Activated T-cell treated with anti-CD3 and anti-CD28 coated beads, Interleukin-2, amount 50 U/mL, for 4 hours (primary cell): ENCODE measurements around the gene ANKS4B. TPM values are rescaled to one million over a fixed set of nuclear protein-coding genes. Genes with fewer than 3 reads are reported as not detected.
A peak's percentile ranks its signal among the peaks of the same experiment; 100 is the strongest.

Source experiments
- ATAC-seq, 2 donors: fragments of 200-7000 bp; cut with Tn5 transposase; one replicate each; pipeline ENCODE4 v1.10.0; 2021
- DNase-seq: peaks from one replicate; pipeline ENCODE4 v3.0.0-alpha.2; 2020
- H3K27me3 Mint-ChIP-seq: one replicate; pipeline ENCODE4 v1.8.0; 2021; ENCODE audit warnings: low read depth, mixed read lengths
- H3K36me3 Mint-ChIP-seq: one replicate; pipeline ENCODE4 v1.8.0; 2022; ENCODE audit warnings: mixed read lengths; ENCODE audit not compliant: insufficient read depth
- H3K4me1 Mint-ChIP-seq: one replicate; pipeline ENCODE4 v1.8.0; 2021; ENCODE audit warnings: low read depth, mixed read lengths
- H3K4me3 Mint-ChIP-seq: one replicate; pipeline ENCODE4 v1.8.0; 2021; ENCODE audit warnings: mild to moderate bottlenecking, moderate library complexity, mixed read lengths
- H3K9me3 Mint-ChIP-seq: one replicate; pipeline ENCODE4 v1.8.0; 2021; ENCODE audit warnings: mixed read lengths
- total RNA-seq, 3 donors: library from RNA; stranded (reverse); gene quantifications; one replicate each; pipeline ENCODE4 v1.2.1, GENCODE V29; 2021

The ANKS4B gene
- total RNA-seq, 3 donors from 2014 or later, result not detected

GRCh38 chr16:21203155-21203797 lies 30.2 kb upstream of the ANKS4B start:
- DNase-seq, result no peak
- ATAC-seq, result no peak
- Mint-ChIP-seq H3K9me3 (no peaks in the 10 kb centered on the region), H3K27me3 (peaks cover 8% of the 10 kb centered on the region), H3K36me3 (no peaks in the 10 kb centered on the region), H3K4me1 (no peaks in the 10 kb centered on the region), H3K4me3 (no peak overlapping the region)

DNA sequence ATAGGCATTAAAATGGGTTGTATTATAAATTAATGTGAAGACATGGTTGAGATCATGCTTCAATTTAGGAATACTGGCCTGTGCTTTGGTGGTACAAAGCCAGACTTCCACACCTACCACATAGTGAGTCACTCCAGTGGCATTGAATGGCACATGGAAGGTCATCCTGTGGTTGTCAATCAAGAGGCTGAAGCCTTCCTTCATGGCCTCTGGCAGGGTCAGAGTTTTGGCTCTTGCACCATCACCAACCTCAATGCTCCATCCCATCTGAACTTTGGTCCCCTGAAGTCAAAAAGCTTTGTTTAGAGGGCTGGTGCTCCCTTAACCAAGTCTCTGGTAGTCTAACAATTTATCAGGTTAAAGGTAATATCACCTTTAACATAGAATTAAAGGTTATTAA lies 28.2 kb upstream of the ANKS4B start:
- Mint-ChIP-seq H3K27me3 (peaks cover 4% of the 10 kb centered on the region), H3K9me3 (no peaks in the 10 kb centered on the region), H3K4me3 (no peak overlapping the region), H3K4me1 (no peaks in the 10 kb centered on the region), H3K36me3 (no peaks in the 10 kb centered on the region)
- ATAC-seq (no peak), DNase-seq (no peak)

DNA sequence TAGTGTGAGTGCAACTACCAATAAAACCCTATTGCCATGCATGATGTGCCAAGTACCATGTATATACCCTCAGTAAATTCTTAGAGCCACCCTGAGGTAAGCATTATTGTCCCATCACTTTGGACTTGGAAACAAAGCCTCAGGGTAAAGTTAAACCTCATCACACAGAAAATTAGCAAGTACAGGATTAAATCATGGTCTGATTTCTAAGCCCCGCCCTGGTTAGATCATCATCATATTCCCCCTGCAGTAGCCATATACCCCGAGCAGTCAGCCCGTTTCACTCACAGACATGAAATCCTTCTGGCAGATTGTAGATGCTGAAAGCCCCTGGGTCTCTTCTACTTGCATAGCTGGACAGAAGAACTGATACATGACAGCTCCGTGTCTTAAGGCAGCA lies 26.9 kb upstream of the ANKS4B start:
- Mint-ChIP-seq H3K27me3 (peaks cover 9% of the 10 kb centered on the region), H3K4me3 (no peak overlapping the region), H3K4me1 (no peaks in the 10 kb centered on the region), H3K36me3 (no peaks in the 10 kb centered on the region), H3K9me3 (no peaks in the 10 kb centered on the region)
- ATAC-seq (no peak), DNase-seq (no peak)

GRCh38 chr16:21208446-21209230 lies 24.9 kb upstream of the ANKS4B start:
- DNase-seq (no peak), ATAC-seq (no peak)
- Mint-ChIP-seq H3K36me3 (no peaks in the 10 kb centered on the region), H3K4me3 (no peak overlapping the region), H3K4me1 (no peaks in the 10 kb centered on the region), H3K9me3 (no peaks in the 10 kb centered on the region), H3K27me3 (peaks cover 10% of the 10 kb centered on the region)

- H3K9me3 Mint-ChIP-seq, result no peaks in the 10 kb centered on the region
- ATAC-seq, result no peak
- no peaks in the 10 kb centered on the region for H3K4me1 Mint-ChIP-seq
- no peak within 1 kb of the TSS for H3K4me3 Mint-ChIP-seq
- H3K27me3 Mint-ChIP-seq, result peaks cover 10% of the 10 kb centered on the region
- DNase-seq, result no peak
- H3K36me3 Mint-ChIP-seq, result no peaks in the 10 kb centered on the region
Measured at GRCh38 chr16:21211486-21211885, 22.0 kb upstream of the ANKS4B start, which contains the start of gene ZP2. ZP2 (minus strand) TSS chr16:21211574; CDS start chr16:21211547, 27 bp downstream.

- Mint-ChIP-seq H3K4me1 (no peaks in the 10 kb centered on the region), H3K27me3 (peaks cover 10% of the 10 kb centered on the region), H3K36me3 (no peaks in the 10 kb centered on the region), H3K4me3 (no peak overlapping the region), H3K9me3 (no peaks in the 10 kb centered on the region)
- ATAC-seq (no peak), DNase-seq (no peak)
Measured at GRCh38 chr16:21214086-21214485, 19.4 kb upstream of the ANKS4B start.

DNA sequence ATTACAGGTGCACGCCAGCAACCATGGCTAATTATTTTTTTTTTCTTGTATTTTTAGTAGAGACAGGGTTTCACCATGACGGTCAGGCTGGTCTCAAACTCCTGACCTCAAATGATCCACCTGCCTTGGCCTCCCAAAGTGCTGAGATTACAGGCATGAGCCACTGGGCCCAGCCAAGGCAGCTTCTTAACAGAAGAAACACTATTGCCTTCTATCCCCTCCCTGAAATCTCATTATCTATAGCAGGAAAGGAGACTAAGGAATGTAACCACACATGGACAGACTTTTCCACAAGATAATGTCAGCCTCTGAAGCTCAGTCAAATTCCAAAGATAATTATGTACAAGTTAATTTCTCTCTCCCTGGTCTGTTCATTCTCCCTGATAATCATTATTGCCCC lies 16.4 kb upstream of the ANKS4B start:
- no peak for ATAC-seq
- no peak for DNase-seq
- Mint-ChIP-seq H3K4me1 (no peaks in the 10 kb centered on the region), H3K9me3 (no peaks in the 10 kb centered on the region), H3K36me3 (no peaks in the 10 kb centered on the region), H3K4me3 (no peak overlapping the region), H3K27me3 (peaks cover 10% of the 10 kb centered on the region)

- Mint-ChIP-seq H3K4me3 (no peak overlapping the region), H3K4me1 (no peaks in the 10 kb centered on the region), H3K27me3 (peaks cover 16% of the 10 kb centered on the region), H3K36me3 (no peaks in the 10 kb centered on the region), H3K9me3 (no peaks in the 10 kb centered on the region)
- no peak for DNase-seq
- ATAC-seq, result no peak
Measured at GRCh38 chr16:21218153-21218552, 15.3 kb upstream of the ANKS4B start.

- H3K9me3 Mint-ChIP-seq, result no peaks in the 10 kb centered on the region
- H3K4me3 Mint-ChIP-seq, result no peak overlapping the region
- peaks cover 22% of the 10 kb centered on the region for H3K27me3 Mint-ChIP-seq
- no peaks in the 10 kb centered on the region for H3K36me3 Mint-ChIP-seq
- no peak for ATAC-seq
- no peak for DNase-seq
- no peaks in the 10 kb centered on the region for H3K4me1 Mint-ChIP-seq
Measured at GRCh38 chr16:21219551-21219950, 13.9 kb upstream of the ANKS4B start.

DNA sequence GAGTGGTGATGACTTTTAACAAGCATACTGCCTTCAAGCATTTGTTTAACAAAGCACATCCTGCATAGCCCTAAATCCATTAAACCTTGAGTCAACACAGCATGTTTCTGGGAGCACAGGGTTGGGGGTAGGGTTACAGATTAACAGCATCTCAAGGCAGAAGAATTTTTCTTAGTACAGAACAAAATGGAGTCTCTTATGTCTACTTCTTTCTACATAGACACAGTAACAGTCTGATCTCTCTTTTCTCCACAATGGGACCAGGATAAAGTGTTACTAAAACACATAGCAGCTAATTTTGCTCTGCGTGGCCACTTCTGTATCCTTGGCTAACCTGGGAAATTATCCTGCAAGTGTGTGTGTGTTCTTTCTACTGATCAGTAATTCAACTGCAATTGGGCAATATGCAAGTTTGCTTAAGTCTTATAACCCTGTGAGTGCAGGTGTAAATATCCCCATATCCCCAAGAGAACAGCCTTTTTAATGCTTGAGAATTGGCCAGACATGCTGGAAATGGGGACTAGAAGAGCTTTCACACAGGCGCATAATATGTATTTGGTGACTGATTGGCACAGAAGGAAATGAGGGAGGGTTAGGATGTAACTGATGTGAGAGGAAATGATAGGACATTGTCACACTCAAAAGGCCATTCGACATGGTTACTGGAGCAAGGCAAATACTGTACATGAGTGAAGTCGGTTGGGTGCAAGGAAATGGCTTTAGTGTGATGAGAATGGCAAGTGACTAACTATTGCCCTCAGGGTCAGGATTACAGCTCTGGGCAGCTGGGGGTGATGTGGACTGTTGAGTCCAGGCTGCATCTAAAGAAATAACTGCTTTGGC lies 10.8 kb upstream of the ANKS4B start:
- Mint-ChIP-seq H3K4me3 (no peak overlapping the region), H3K36me3 (no peaks in the 10 kb centered on the region), H3K9me3 (no peaks in the 10 kb centered on the region), H3K27me3 (peaks cover 30% of the 10 kb centered on the region), H3K4me1 (peaks cover 2% of the 10 kb centered on the region)
- DNase-seq, result no peak
- ATAC-seq, result no peak

DNA sequence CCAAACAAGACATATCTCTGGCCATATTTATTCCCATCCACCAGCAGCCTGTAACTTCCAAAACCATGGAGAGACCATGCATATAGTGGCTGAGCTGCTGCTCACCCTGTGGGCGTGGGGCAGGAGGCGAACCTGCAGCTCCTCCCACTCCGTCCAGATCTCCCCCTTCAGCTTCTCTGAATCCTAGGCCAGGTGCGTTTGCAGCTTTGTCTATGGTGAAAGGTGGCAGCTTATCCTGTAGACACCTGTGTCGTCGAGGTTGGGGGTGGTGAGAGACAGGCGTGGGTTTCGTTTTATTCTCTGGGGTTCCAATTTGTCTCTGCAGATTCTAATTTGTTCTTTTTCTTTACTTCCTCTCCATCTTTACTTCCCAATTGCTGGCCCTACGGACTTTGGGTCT lies 9.7 kb upstream of the ANKS4B start:
- peaks cover 2% of the 10 kb centered on the region for H3K4me1 Mint-ChIP-seq
- DNase-seq, result no peak
- H3K36me3 Mint-ChIP-seq, result no peaks in the 10 kb centered on the region
- no peaks in the 10 kb centered on the region for H3K9me3 Mint-ChIP-seq
- H3K27me3 Mint-ChIP-seq, result peaks cover 35% of the 10 kb centered on the region
- no peak for ATAC-seq
- no peak overlapping the region for H3K4me3 Mint-ChIP-seq

DNA sequence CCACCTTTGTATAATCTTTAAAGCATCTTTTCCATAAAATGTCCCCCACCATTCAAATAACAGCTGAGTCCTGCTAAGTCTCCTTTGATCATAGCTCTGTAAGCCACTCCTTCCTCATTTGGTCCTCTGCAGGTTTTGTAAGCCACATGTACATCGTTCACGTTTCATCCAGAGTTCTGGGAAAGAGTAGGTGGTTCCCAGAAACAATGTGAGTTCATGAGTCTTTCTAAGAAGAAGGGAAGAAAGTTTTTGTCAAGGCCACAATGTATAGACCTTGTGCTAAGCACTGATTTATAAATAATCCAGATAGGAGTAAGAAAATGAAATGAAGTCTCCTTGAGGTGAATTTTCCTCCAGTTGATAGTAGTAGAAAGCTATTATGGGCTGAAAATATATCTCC lies 8.7 kb upstream of the ANKS4B start:
- ATAC-seq, result peak in 1 of 2 donors; percentile 10

DNA sequence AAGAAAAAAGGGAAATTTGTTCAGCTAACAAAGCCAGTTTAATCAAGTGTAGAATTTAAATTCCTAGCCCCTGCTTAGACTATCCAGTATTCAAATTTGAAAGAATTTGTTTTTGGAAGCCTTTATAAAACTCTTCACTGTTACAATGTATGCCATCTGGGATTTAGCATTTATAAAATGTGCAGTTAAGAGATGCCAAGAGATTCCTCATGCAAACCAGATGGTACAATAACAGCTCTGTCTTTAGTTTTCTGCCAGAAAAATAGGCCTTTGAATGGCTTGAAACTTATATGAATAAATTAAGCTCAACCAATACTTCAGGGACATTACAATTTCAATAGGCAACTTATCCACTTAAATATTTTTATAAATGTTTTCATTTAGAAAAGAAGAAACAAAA lies 6.8 kb upstream of the ANKS4B start:
- peaks cover 42% of the 10 kb centered on the region for H3K27me3 Mint-ChIP-seq
- DNase-seq (no peak), ATAC-seq (no peak)

More for the DNA sequence above, 8.7 kb upstream of the ANKS4B start:
- H3K27me3 Mint-ChIP-seq, result peaks cover 40% of the 10 kb centered on the region
- H3K4me3 Mint-ChIP-seq, result no peak overlapping the region
- no peak for DNase-seq
- peaks cover 2% of the 10 kb centered on the region for H3K4me1 Mint-ChIP-seq
- H3K36me3 Mint-ChIP-seq, result no peaks in the 10 kb centered on the region
- no peaks in the 10 kb centered on the region for H3K9me3 Mint-ChIP-seq

GRCh38 chr16:21227866-21228265 lies 5.6 kb upstream of the ANKS4B start:
- H3K27me3 Mint-ChIP-seq, result peaks cover 46% of the 10 kb centered on the region
- H3K9me3 Mint-ChIP-seq, result no peaks in the 10 kb centered on the region
- no peak for DNase-seq

More for the DNA sequence above, 6.8 kb upstream of the ANKS4B start:
- no peaks in the 10 kb centered on the region for H3K9me3 Mint-ChIP-seq
- no peaks in the 10 kb centered on the region for H3K36me3 Mint-ChIP-seq
- peaks cover 2% of the 10 kb centered on the region for H3K4me1 Mint-ChIP-seq
- H3K4me3 Mint-ChIP-seq, result no peak overlapping the region

More at GRCh38 chr16:21227866-21228265, 5.6 kb upstream of the ANKS4B start:
- no peak for ATAC-seq
- no peaks in the 10 kb centered on the region for H3K36me3 Mint-ChIP-seq
- H3K4me3 Mint-ChIP-seq, result no peak overlapping the region
- H3K4me1 Mint-ChIP-seq, result peaks cover 2% of the 10 kb centered on the region
